ENCODE results near the gene TAS2R13. TPM values are rescaled to one million over a fixed set of nuclear protein-coding genes. Genes with fewer than 3 reads are reported as not detected.

TAS2R13 gene
- polyA plus RNA-seq, 2 of the 4 experiments (the other 2 are of a cell fraction) = 0.19 TPM; not detected in 1

GRCh38 chr12:10873378-10873777 is 36.0 kb downstream of the TAS2R13 start:
- H3K9me3 ChIP-seq = no peaks in the 10 kb centered on the region
- H3K4me3 ChIP-seq = no peak overlapping the region
- H3K4me1 ChIP-seq = no peaks in the 10 kb centered on the region
- CTCF ChIA-PET = no interaction called here
- no peak overlapping the region for H3K4me2 ChIP-seq
- ATAC-seq (no peak), DNase-seq (ENCODE audit: low read depth in 1 of 2, low spot score in 1 of 2) (no peak), FAIRE-seq (no peak)
- WGBS (ENCODE audit: missing lambda C conversion rate) = 72% methylated on average over 2 of the region's 2 CpGs
- H3K27ac ChIP-seq = no peak overlapping the region
- POLR2A ChIA-PET = no interaction called here
- TF ChIP-seq HDAC2 (IDR thresholded peaks at IDR 0.05) = no peak
- TF ChIP-seq RCOR1 (IDR thresholded peaks at IDR 0.05; ENCODE audit: low read depth, low read length) = no peak
- TF ChIP-seq ELK1 (IDR thresholded peaks at IDR 0.05; ENCODE audit: low read depth, low read length) = no peak
- no peak for TF ChIP-seq KDM5A (IDR thresholded peaks at IDR 0.05)
- no peak for TF ChIP-seq POLR2AphosphoS2 (conservative IDR thresholded peaks at IDR 0.05; ENCODE audit: low read length)
- no peak for TF ChIP-seq SMC3 (IDR thresholded peaks at IDR 0.05)
- TF ChIP-seq ZNF302 (CRISPR knock-in tag; IDR thresholded peaks at IDR 0.05) = no peak
- TF ChIP-seq USF2 (IDR thresholded peaks at IDR 0.05) = no peak
- no peak for TF ChIP-seq MAZ (IDR thresholded peaks at IDR 0.05; ENCODE audit: borderline replicate concordance, low read depth, low read length)
- TF ChIP-seq HMGXB4 (CRISPR knock-in tag; IDR thresholded peaks at IDR 0.05; ENCODE audit: borderline replicate concordance) = no peak
- no peak for TF ChIP-seq TFCP2L1 (CRISPR knock-in tag; IDR thresholded peaks at IDR 0.05)

- Histone ChIP-seq H3K4me1 (no peaks in the 10 kb centered on the region), H3K4me2 (no peak overlapping the region), H3K27ac (no peak overlapping the region), H3K4me3 (no peak overlapping the region), H3K9me3 (no peaks in the 10 kb centered on the region)
- no peak for TF ChIP-seq CEBPB (IDR thresholded peaks at IDR 0.05)
- TF ChIP-seq SREBF2 (IDR thresholded peaks at IDR 0.05) = no peak
- TF ChIP-seq E2F6 (IDR thresholded peaks at IDR 0.05; ENCODE audit: borderline replicate concordance, low read depth) = no peak
- no peak for TF ChIP-seq HMGXB4 (CRISPR knock-in tag; IDR thresholded peaks at IDR 0.05; ENCODE audit: borderline replicate concordance)
- TF ChIP-seq EP300 (IDR thresholded peaks at IDR 0.05) = no peak
- peak in 1 of 2 experiments; percentile 33; a peak in 2 of 5 replicates for TF ChIP-seq RAD21 (conservative IDR thresholded peaks at IDR 0.05 in 1 of 2, IDR thresholded peaks at IDR 0.05 in 1 of 2)
- no peak for TF ChIP-seq NFE2L2 (conservative IDR thresholded peaks at IDR 0.05; ENCODE audit: low read length)
- ChIA-PET POLR2A (no interaction called here), CTCF (no interaction called here)
- ATAC-seq (no peak), FAIRE-seq (no peak), DNase-seq (ENCODE audit: low read depth in 1 of 2, low spot score in 1 of 2) (no peak)
- WGBS (ENCODE audit: missing lambda C conversion rate) = 86% methylated on average over 2 of the region's 2 CpGs
Measured at GRCh38 chr12:10867381-10867780, 42.0 kb downstream of the TAS2R13 start.

Data from A549 (cell line).